Mesenchymal stem cell (in vitro differentiated cells and primary cell): ENCODE results near the gene SPATS2.
A peak's percentile ranks its signal among the peaks of the same experiment; 100 is the strongest.

Source experiments
- DNase-seq: peaks from one replicate; pipeline ENCODE4 v3.0.0-alpha.2; 2013
- H2AFZ ChIP-seq: one replicate; pipeline ENCODE4 v1.6.1; 2013; ENCODE audit warnings: low read depth, mild to moderate bottlenecking, control low read depth, inconsistent platforms, low read length, moderate library complexity
- H2AK5ac ChIP-seq: 2 replicates; pipeline ENCODE4 v1.6.1; 2013; ENCODE audit warnings: low read length, moderate library complexity, mild to moderate bottlenecking, inconsistent platforms; ENCODE audit not compliant: severe bottlenecking
- H2BK120ac ChIP-seq: one replicate; pipeline ENCODE4 v1.6.1; 2013; ENCODE audit warnings: low read depth, mild to moderate bottlenecking, inconsistent platforms, low read length, moderate library complexity
- H2BK12ac ChIP-seq, 2 experiments: one replicate each; pipeline ENCODE4 v1.6.1; 2013; ENCODE audit warnings: inconsistent platforms in 2 of 2, low read length in 2 of 2, mild to moderate bottlenecking in 2 of 2, moderate library complexity in 2 of 2, control low read depth in 1 of 2
- H2BK15ac ChIP-seq: one replicate; pipeline ENCODE4 v1.6.1; 2013; ENCODE audit warnings: mild to moderate bottlenecking, low read depth, inconsistent platforms; ENCODE audit not compliant: poor library complexity, severe bottlenecking
- H2BK5ac ChIP-seq: 2 replicates; pipeline ENCODE4 v1.6.1; 2013; ENCODE audit warnings: low read depth, mild to moderate bottlenecking, low read length, control low read depth, inconsistent platforms; ENCODE audit not compliant: poor library complexity, severe bottlenecking
- H3K14ac ChIP-seq, 2 experiments: one replicate each; pipeline ENCODE4 v1.6.1; 2013; ENCODE audit warnings: inconsistent platforms in 2 of 2, low read length in 2 of 2, control low read depth in 1 of 2, mild to moderate bottlenecking in 1 of 2, moderate library complexity in 1 of 2
- H3K18ac ChIP-seq, 2 experiments: one replicate each; pipeline ENCODE4 v1.6.1; 2013; ENCODE audit warnings: inconsistent platforms in 2 of 2, low read length in 2 of 2, control low read depth in 1 of 2, low read depth in 1 of 2, mild to moderate bottlenecking in 1 of 2
- H3K23ac ChIP-seq, 2 experiments: one replicate each; pipeline ENCODE4 v1.6.1; 2013; ENCODE audit warnings: inconsistent platforms in 2 of 2, low read length in 2 of 2, mild to moderate bottlenecking in 2 of 2, moderate library complexity in 2 of 2, control low read depth in 1 of 2
- H3K27ac ChIP-seq: 2 replicates; pipeline ENCODE4 v1.5.1; 2013; ENCODE audit warnings: mild to moderate bottlenecking, moderate library complexity, low read length, control low read depth, inconsistent platforms; ENCODE audit not compliant: poor library complexity, severe bottlenecking
- H3K27me3 ChIP-seq, 2 experiments: 2 replicates each; pipeline versions ENCODE4 v1.6.1 to v1.7.0; 2013; ENCODE audit warnings: low read length in 2 of 2, mild to moderate bottlenecking in 2 of 2, moderate library complexity in 2 of 2, control low read depth in 1 of 2, inconsistent platforms in 1 of 2; ENCODE audit not compliant: control insufficient read depth in 1 of 2, insufficient read depth in 1 of 2
- H3K36me3 ChIP-seq, 2 experiments: 2 replicates each; pipeline versions ENCODE4 v1.6.1 to v1.7.0; 2013; ENCODE audit warnings: low read length in 2 of 2, control low read depth in 1 of 2, inconsistent platforms in 1 of 2, low read depth in 1 of 2, mild to moderate bottlenecking in 1 of 2; ENCODE audit not compliant: insufficient read depth in 2 of 2, control insufficient read depth in 1 of 2
- H3K4ac ChIP-seq, 2 experiments: one replicate each; pipeline ENCODE4 v1.6.1; 2013; ENCODE audit warnings: inconsistent platforms in 2 of 2, low read length in 2 of 2, mild to moderate bottlenecking in 2 of 2, moderate library complexity in 2 of 2, control low read depth in 1 of 2, low read depth in 1 of 2
- H3K4me1 ChIP-seq: 2 replicates; pipeline ENCODE4 v1.6.1; 2013; ENCODE audit warnings: low read depth, low read length, control low read depth; ENCODE audit not compliant: control insufficient read depth, insufficient read depth
- H3K4me2 ChIP-seq: 2 replicates; pipeline ENCODE4 v1.6.1; 2013; ENCODE audit warnings: low read length, mild to moderate bottlenecking, inconsistent platforms; ENCODE audit not compliant: poor library complexity, severe bottlenecking
- H3K4me3 ChIP-seq, 2 experiments: 2 replicates each; pipeline versions ENCODE4 v1.5.1 to v1.7.0; 2013; ENCODE audit warnings: low read length in 2 of 2, mild to moderate bottlenecking in 2 of 2, control low read depth in 1 of 2, low read depth in 1 of 2; ENCODE audit not compliant: insufficient read depth in 1 of 2
- H3K79me1 ChIP-seq: replicated peaks from 2 replicates; pipeline ENCODE4 v1.6.1; 2013; ENCODE audit warnings: mild to moderate bottlenecking, control low read depth, low read length, inconsistent platforms; ENCODE audit not compliant: poor library complexity, severe bottlenecking
- H3K9ac ChIP-seq: 2 replicates; pipeline ENCODE4 v1.7.0; 2013; ENCODE audit warnings: mild to moderate bottlenecking, low read length, moderate library complexity
- H3K9me3 ChIP-seq: 2 replicates; pipeline ENCODE4 v1.7.0; 2013; ENCODE audit warnings: mild to moderate bottlenecking, low read length; ENCODE audit not compliant: control insufficient read depth
- H4K8ac ChIP-seq: one replicate; pipeline ENCODE4 v1.6.1; 2013; ENCODE audit warnings: inconsistent platforms, mild to moderate bottlenecking, low read length, moderate library complexity
- H4K91ac ChIP-seq: one replicate; pipeline ENCODE4 v1.6.1; 2013; ENCODE audit warnings: mild to moderate bottlenecking, low read length, inconsistent platforms
- WGBS: methylation state at CpG from one replicate; pipeline ENCODE4 v1.1.7; 2013; ENCODE audit warnings: mixed read lengths; 5-methylcytosine and 5-hydroxymethylcytosine counted together

Gene SPATS2

DNA sequence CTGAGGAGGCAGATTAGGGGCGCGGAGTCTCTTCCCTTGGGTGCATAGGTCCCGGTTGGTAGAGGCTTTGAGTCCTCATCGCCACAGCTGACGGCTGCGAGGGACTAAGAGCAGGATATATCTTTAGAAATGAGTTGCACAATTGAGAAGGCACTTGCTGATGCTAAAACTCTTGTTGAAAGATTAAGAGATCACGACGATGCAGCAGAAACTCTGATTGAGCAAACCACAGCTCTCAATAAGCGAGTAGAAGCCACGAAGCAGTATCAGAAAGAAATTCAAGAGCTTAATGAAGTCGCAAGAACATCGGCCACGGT is 22.1 kb downstream of the SPATS2 start:
- no peak overlapping the region for H2BK120ac ChIP-seq
- no peak overlapping the region for H3K4me3 ChIP-seq
- no peaks in the 10 kb centered on the region for H3K4me1 ChIP-seq
- H3K14ac ChIP-seq = no peak overlapping the region
- H2BK15ac ChIP-seq = no peak overlapping the region
- H3K9ac ChIP-seq = no peak overlapping the region
- H3K18ac ChIP-seq = no peak overlapping the region
- no peak overlapping the region for H2BK5ac ChIP-seq
- H3K4ac ChIP-seq = no peak overlapping the region
- H3K27me3 ChIP-seq = no peaks in the 10 kb centered on the region
- H3K4me2 ChIP-seq = no peak overlapping the region
- DNase-seq = no peak
- H4K91ac ChIP-seq = no peak overlapping the region
- no peak overlapping the region for H2BK12ac ChIP-seq
- H2AFZ ChIP-seq = no peak overlapping the region
- H4K8ac ChIP-seq = no peak overlapping the region
- no peaks in the 10 kb centered on the region for H3K9me3 ChIP-seq
- no peak overlapping the region for H3K27ac ChIP-seq
- H2AK5ac ChIP-seq = no peak overlapping the region
- peaks cover 16% of the 10 kb centered on the region for H3K79me1 ChIP-seq
- H3K23ac ChIP-seq = peak overlapping the region in 1 of 2 experiments; percentile 26
- peaks cover 4 to 5% of the 10 kb centered on the region in 2 experiments for H3K36me3 ChIP-seq
- 82% methylated on average over 13 of the region's 13 CpGs for WGBS

- no peak overlapping the region for H2AFZ ChIP-seq
- no peak overlapping the region for H3K9ac ChIP-seq
- 100% methylated on average over 1 of the region's 1 CpG for WGBS
- no peak overlapping the region for H3K4me2 ChIP-seq
- no peak overlapping the region for H3K14ac ChIP-seq
- peaks cover 2% of the 10 kb centered on the region for H3K4me1 ChIP-seq
- H3K4me3 ChIP-seq = no peak overlapping the region
- H3K36me3 ChIP-seq = no peaks in the 10 kb centered on the region
- no peak overlapping the region for H3K23ac ChIP-seq
- H2BK12ac ChIP-seq = no peak overlapping the region
- H3K9me3 ChIP-seq = no peaks in the 10 kb centered on the region
- H2BK15ac ChIP-seq = no peak overlapping the region
- H2AK5ac ChIP-seq = no peak overlapping the region
- H4K91ac ChIP-seq = no peak overlapping the region
- H2BK120ac ChIP-seq = no peak overlapping the region
- no peaks in the 10 kb centered on the region for H3K27me3 ChIP-seq
- DNase-seq = no peak
- H3K27ac ChIP-seq = no peak overlapping the region
- no peak overlapping the region for H3K18ac ChIP-seq
- no peak overlapping the region for H4K8ac ChIP-seq
- no peak overlapping the region for H3K4ac ChIP-seq
- H3K79me1 ChIP-seq = peaks cover 11% of the 10 kb centered on the region
- H2BK5ac ChIP-seq = no peak overlapping the region
Observed at GRCh38 chr12:49397000-49397399, 29.7 kb downstream of the SPATS2 start.

DNA sequence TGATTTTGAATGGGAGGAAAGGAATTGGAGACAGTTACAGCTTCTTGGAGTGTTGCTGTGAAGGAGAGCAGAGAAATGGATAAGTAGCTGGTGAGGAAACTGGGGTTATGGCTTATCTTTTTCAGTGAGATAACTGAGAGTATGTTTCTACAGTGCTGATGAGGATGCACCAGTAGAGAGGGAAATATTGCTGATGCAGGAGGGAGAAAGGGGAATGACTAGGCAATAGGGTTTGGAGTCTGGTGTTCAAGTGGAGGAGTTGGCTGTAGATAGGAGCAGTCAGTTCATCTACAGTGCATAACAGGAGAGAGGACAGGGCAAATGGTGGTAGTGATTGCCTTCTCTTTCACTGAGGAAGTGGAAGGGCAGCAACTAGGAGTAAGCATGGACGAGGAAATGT is 33.0 kb downstream of the SPATS2 start:
- no peaks in the 10 kb centered on the region for H3K36me3 ChIP-seq
- no peak overlapping the region for H3K4me2 ChIP-seq
- no peaks in the 10 kb centered on the region for H3K27me3 ChIP-seq
- H3K9me3 ChIP-seq = no peaks in the 10 kb centered on the region
- no peak overlapping the region for H3K4ac ChIP-seq
- H2BK15ac ChIP-seq = no peak overlapping the region
- peaks cover 2% of the 10 kb centered on the region for H3K4me1 ChIP-seq
- no peak overlapping the region for H2BK120ac ChIP-seq
- H2BK12ac ChIP-seq = no peak overlapping the region
- H3K4me3 ChIP-seq = no peak overlapping the region
- H2BK5ac ChIP-seq = no peak overlapping the region
- H2AFZ ChIP-seq = no peak overlapping the region
- H3K27ac ChIP-seq = no peak overlapping the region
- H2AK5ac ChIP-seq = no peak overlapping the region
- peaks cover 17% of the 10 kb centered on the region for H3K79me1 ChIP-seq
- no peak overlapping the region for H3K18ac ChIP-seq
- H4K8ac ChIP-seq = no peak overlapping the region
- DNase-seq = no peak
- no peak overlapping the region for H4K91ac ChIP-seq
- no peak overlapping the region for H3K14ac ChIP-seq
- H3K9ac ChIP-seq = no peak overlapping the region
- WGBS = 91% methylated on average over 1 of the region's 1 CpG
- H3K23ac ChIP-seq = no peak overlapping the region

DNA sequence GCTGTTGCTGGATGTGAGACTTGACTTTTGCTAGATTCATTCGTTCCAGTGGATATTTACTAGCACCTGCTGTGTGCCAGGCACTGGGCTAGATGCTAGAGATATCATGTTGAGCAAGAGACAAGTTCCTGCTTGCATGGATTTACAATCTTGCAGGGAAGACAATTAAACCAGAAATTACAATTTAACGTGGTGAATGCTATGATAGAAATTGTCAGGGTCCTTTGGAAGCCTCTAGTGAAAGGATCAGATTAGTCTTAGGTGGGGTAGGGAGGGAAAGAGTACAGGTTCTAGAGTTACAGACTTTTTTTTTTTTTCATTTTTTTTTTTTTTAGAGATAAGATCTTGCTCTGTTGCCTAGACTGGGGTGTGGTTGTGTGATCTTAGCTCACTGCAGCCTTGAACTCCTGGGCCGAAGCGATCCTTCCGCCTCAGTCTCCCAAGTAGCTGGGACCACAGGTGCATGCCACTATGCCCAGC is 36.7 kb downstream of the SPATS2 start:
- Histone ChIP-seq H2BK15ac (no peak overlapping the region), H2AK5ac (no peak overlapping the region), H3K9ac (no peak overlapping the region), H2BK5ac (no peak overlapping the region), H3K4me1 (no peaks in the 10 kb centered on the region), H3K27ac (no peak overlapping the region), H2BK12ac (no peak overlapping the region), H4K91ac (no peak overlapping the region), H3K4ac (no peak overlapping the region), H3K14ac (no peak overlapping the region), H3K27me3 (no peaks in the 10 kb centered on the region), H2AFZ (no peak overlapping the region), H3K18ac (no peak overlapping the region), H3K9me3 (no peaks in the 10 kb centered on the region), H3K36me3 (peaks cover 0 to 3% of the 10 kb centered on the region in 2 experiments), H3K4me3 (no peak overlapping the region), H4K8ac (no peak overlapping the region), H3K4me2 (no peak overlapping the region), H2BK120ac (no peak overlapping the region), H3K23ac (no peak overlapping the region), H3K79me1 (peaks cover 15% of the 10 kb centered on the region)
- WGBS = 93% methylated on average over 5 of the region's 5 CpGs
- DNase-seq = no peak
